GM12891 (cell line): ENCODE data around the gene U2SURP.

Source experiments
- POLR2A ChIP-seq: IDR thresholded peaks from 2 replicates; pipeline ENCODE4 v1.6.1; 2011; ENCODE audit warnings: low read depth, low read length, control low read depth
- POLR2AphosphoS5 ChIP-seq: IDR thresholded peaks from 2 replicates; pipeline ENCODE4 v1.6.1; 2011; ENCODE audit warnings: low read depth, low read length, control low read depth
- SPI1 ChIP-seq: IDR thresholded peaks from 2 replicates; pipeline ENCODE4 v1.6.1; 2011; ENCODE audit warnings: low read depth, low read length, control low read depth
- TAF1 ChIP-seq: IDR thresholded peaks from 2 replicates; pipeline ENCODE4 v1.6.1; 2011; ENCODE audit warnings: low read depth, low read length, control low read depth

GRCh38 chr3:142971431-142971830 is 29.9 kb upstream of the U2SURP start:
- no peak for TF ChIP-seq POLR2AphosphoS5
- TF ChIP-seq POLR2A, result no peak
- no peak for TF ChIP-seq TAF1
- TF ChIP-seq SPI1, result no peak
